HG03342 (cell line): ENCODE data around the gene MATN1.

Experiments used
- ATAC-seq: cut with Tn5 transposase; IDR thresholded peaks from one replicate; pipeline ENCODE4 v1.9.1; 2021; ENCODE audit warnings: mild to moderate bottlenecking, moderate library complexity; ENCODE audit not compliant: unreplicated experiment

MATN1 gene

GRCh38 chr1:30684881-30685795 is 38.2 kb downstream of the MATN1 start:
- no peak for ATAC-seq

GRCh38 chr1:30684259-30684658 is 39.1 kb downstream of the MATN1 start:
- no peak for ATAC-seq

GRCh38 chr1:30683699-30684098 is 39.7 kb downstream of the MATN1 start:
- no peak for ATAC-seq

GRCh38 chr1:30682396-30683275 is 40.7 kb downstream of the MATN1 start:
- no peak for ATAC-seq

GRCh38 chr1:30681782-30682181 is 41.6 kb downstream of the MATN1 start:
- no peak for ATAC-seq

GRCh38 chr1:30680879-30681278 is 42.5 kb downstream of the MATN1 start:
- ATAC-seq: no peak

GRCh38 chr1:30680429-30680828 is 43.0 kb downstream of the MATN1 start:
- no peak for ATAC-seq

GRCh38 chr1:30679976-30680305 is 43.4 kb downstream of the MATN1 start:
- ATAC-seq: no peak

- no peak for ATAC-seq
Measured at GRCh38 chr1:30679201-30679975, 44.0 kb downstream of the MATN1 start.

- ATAC-seq: no peak
Measured at GRCh38 chr1:30678209-30678608, 45.2 kb downstream of the MATN1 start.

GRCh38 chr1:30677471-30677870 is 45.9 kb downstream of the MATN1 start:
- no peak for ATAC-seq

GRCh38 chr1:30675761-30676160 is 47.6 kb downstream of the MATN1 start:
- no peak for ATAC-seq

- no peak for ATAC-seq
Measured at GRCh38 chr1:30675289-30675688, 48.1 kb downstream of the MATN1 start.

- no peak for ATAC-seq
Measured at GRCh38 chr1:30673395-30673794, 50.0 kb downstream of the MATN1 start.

- ATAC-seq: no peak
Measured at GRCh38 chr1:30672661-30673060, 50.7 kb downstream of the MATN1 start.

GRCh38 chr1:30670240-30671060 is 52.9 kb downstream of the MATN1 start:
- no peak for ATAC-seq

GRCh38 chr1:30668546-30669327 is 54.6 kb downstream of the MATN1 start:
- no peak for ATAC-seq

GRCh38 chr1:30668024-30668423 is 55.4 kb downstream of the MATN1 start:
- ATAC-seq: no peak

- no peak for ATAC-seq
Measured at GRCh38 chr1:30666756-30667273, 56.6 kb downstream of the MATN1 start.
